Measurements from ENCODE around the gene TMEM219. TPM values are rescaled to one million over a fixed set of nuclear protein-coding genes. Genes with fewer than 3 reads are reported as not detected.

TMEM219 gene
- total and polyA plus RNA-seq, 2 donors from 2014 or later: 127 to 288 TPM

GRCh38 chr16:29990034-29990433, 28.2 kb downstream of the TMEM219 start:
- Histone ChIP-seq H3K4me3 (ENCODE audit: low read length in 3 of 3) (no peak overlapping the region), H3K36me3 (ENCODE audit: control insufficient read depth in 2 of 3, insufficient read depth in 3 of 3, low read length in 3 of 3) (peaks cover 0 to 41% (median 33%) of the 10 kb centered on the region in 3 donors), H3K9me3 (ENCODE audit: control insufficient read depth in 2 of 3, insufficient read depth in 1 of 3, low read length in 3 of 3) (no peaks in the 10 kb centered on the region), H3K27ac (ENCODE audit: low read depth in 2 of 2, low read length in 2 of 2) (no peak overlapping the region), H3K27me3 (ENCODE audit: control insufficient read depth, insufficient read depth, low read length) (no peaks in the 10 kb centered on the region), H3K9ac (ENCODE audit: low read length in 3 of 3) (no peak overlapping the region), H3K4me1 (ENCODE audit: control insufficient read depth in 2 of 3, insufficient read depth in 2 of 3, low read depth in 1 of 3, low read length in 3 of 3) (peaks cover 0 to 9% (median 9%) of the 10 kb centered on the region in 3 donors)
- TF ChIP-seq CTCF (IDR thresholded peaks at IDR 0.05; ENCODE audit: borderline replicate concordance, extremely low read depth, insufficient read depth): no peak
- no peak for FAIRE-seq
- intact Hi-C loops (cut with DNase I): no loop called here
- no peak for DNase-seq

- Histone ChIP-seq H3K27ac (ENCODE audit: low read depth in 2 of 2, low read length in 2 of 2) (no peak overlapping the region), H3K4me1 (ENCODE audit: control insufficient read depth in 2 of 3, insufficient read depth in 2 of 3, low read depth in 1 of 3, low read length in 3 of 3) (peaks cover 0 to 10% (median 9%) of the 10 kb centered on the region in 3 donors), H3K4me3 (ENCODE audit: low read length in 3 of 3) (no peak overlapping the region), H3K27me3 (ENCODE audit: control insufficient read depth, insufficient read depth, low read length) (no peaks in the 10 kb centered on the region), H3K36me3 (ENCODE audit: control insufficient read depth in 2 of 3, insufficient read depth in 3 of 3, low read length in 3 of 3) (peaks cover 0 to 31% (median 23%) of the 10 kb centered on the region in 3 donors), H3K9ac (ENCODE audit: low read length in 3 of 3) (no peak overlapping the region), H3K9me3 (ENCODE audit: control insufficient read depth in 2 of 3, insufficient read depth in 1 of 3, low read length in 3 of 3) (no peaks in the 10 kb centered on the region)
- intact Hi-C loops (cut with DNase I): no loop called here
- no peak for TF ChIP-seq CTCF (IDR thresholded peaks at IDR 0.05; ENCODE audit: borderline replicate concordance, extremely low read depth, insufficient read depth)
- DNase-seq (peak in 1 of 5 donors; percentile 72), FAIRE-seq (no peak)
These were observed 29.1 kb downstream of the TMEM219 start for GRCh38 chr16:29990883-29991570.

GRCh38 chr16:29991571-29991904, 29.7 kb downstream of the TMEM219 start:
- no peak for TF ChIP-seq CTCF (IDR thresholded peaks at IDR 0.05; ENCODE audit: borderline replicate concordance, extremely low read depth, insufficient read depth)
- Histone ChIP-seq H3K9ac (ENCODE audit: low read length in 3 of 3) (no peak overlapping the region), H3K27me3 (ENCODE audit: control insufficient read depth, insufficient read depth, low read length) (no peaks in the 10 kb centered on the region), H3K4me3 (ENCODE audit: low read length in 3 of 3) (no peak overlapping the region), H3K9me3 (ENCODE audit: control insufficient read depth in 2 of 3, insufficient read depth in 1 of 3, low read length in 3 of 3) (no peaks in the 10 kb centered on the region), H3K36me3 (ENCODE audit: control insufficient read depth in 2 of 3, insufficient read depth in 3 of 3, low read length in 3 of 3) (peaks cover 0 to 26% (median 18%) of the 10 kb centered on the region in 3 donors), H3K27ac (ENCODE audit: low read depth in 2 of 2, low read length in 2 of 2) (no peak overlapping the region), H3K4me1 (ENCODE audit: control insufficient read depth in 2 of 3, insufficient read depth in 2 of 3, low read depth in 1 of 3, low read length in 3 of 3) (peaks cover 0 to 11% (median 9%) of the 10 kb centered on the region in 3 donors)
- FAIRE-seq (no peak), DNase-seq (no peak)
- intact Hi-C loops (cut with DNase I): no loop called here

Data from kidney (tissue), 14 donors.